ENCODE data around the gene SDK1.

The SDK1 gene

GRCh38 chr7:3289996-3290395, 11.1 kb upstream of the SDK1 start:
- DNase-seq (ENCODE audit: low read depth in 2 of 2): no peak

- DNase-seq (ENCODE audit: low read depth in 2 of 2): no peak
These were observed 8.4 kb upstream of the SDK1 start for GRCh38 chr7:3292694-3293093.

GRCh38 chr7:3294432-3295100, 6.5 kb upstream of the SDK1 start:
- DNase-seq (ENCODE audit: low read depth in 2 of 2): no peak

GRCh38 chr7:3297105-3297819, 3.8 kb upstream of the SDK1 start:
- no peak for DNase-seq (ENCODE audit: low read depth in 2 of 2)

- DNase-seq (ENCODE audit: low read depth in 2 of 2): no peak
These were observed 816 bp upstream of the SDK1 start for GRCh38 chr7:3300221-3300650.

- DNase-seq (ENCODE audit: low read depth in 2 of 2): no peak
These were observed 338 bp downstream of the SDK1 start for GRCh38 chr7:3301449-3301731.

- no peak for DNase-seq (ENCODE audit: low read depth in 2 of 2)
These were observed 973 bp downstream of the SDK1 start for GRCh38 chr7:3301831-3302618.

GRCh38 chr7:3302681-3303320, 1.7 kb downstream of the SDK1 start:
- no peak for DNase-seq (ENCODE audit: low read depth in 2 of 2)

GRCh38 chr7:3304131-3304530, 3.1 kb downstream of the SDK1 start:
- no peak for DNase-seq (ENCODE audit: low read depth in 2 of 2)

GRCh38 chr7:3307435-3307834, 6.4 kb downstream of the SDK1 start:
- DNase-seq (ENCODE audit: low read depth in 2 of 2): no peak

GRCh38 chr7:3309140-3309539, 8.1 kb downstream of the SDK1 start:
- no peak for DNase-seq (ENCODE audit: low read depth in 2 of 2)

GRCh38 chr7:3309956-3310355, 8.9 kb downstream of the SDK1 start:
- DNase-seq (ENCODE audit: low read depth in 2 of 2): no peak

GRCh38 chr7:3310884-3311283, 9.8 kb downstream of the SDK1 start:
- DNase-seq (ENCODE audit: low read depth in 2 of 2): no peak

GRCh38 chr7:3312583-3312982, 11.5 kb downstream of the SDK1 start:
- no peak for DNase-seq (ENCODE audit: low read depth in 2 of 2)

- DNase-seq (ENCODE audit: low read depth in 2 of 2): no peak
These were observed 17.8 kb downstream of the SDK1 start for GRCh38 chr7:3318874-3319273.

GRCh38 chr7:3321206-3321605, 20.2 kb downstream of the SDK1 start:
- no peak for DNase-seq (ENCODE audit: low read depth in 2 of 2)

- no peak for DNase-seq (ENCODE audit: low read depth in 2 of 2)
These were observed 20.7 kb downstream of the SDK1 start for GRCh38 chr7:3321745-3322144.

GRCh38 chr7:3326246-3326645, 25.2 kb downstream of the SDK1 start:
- DNase-seq (ENCODE audit: low read depth in 2 of 2): no peak

GRCh38 chr7:3327099-3327498, 26.0 kb downstream of the SDK1 start:
- DNase-seq (ENCODE audit: low read depth in 2 of 2): no peak

GRCh38 chr7:3327655-3328054, 26.6 kb downstream of the SDK1 start:
- DNase-seq (ENCODE audit: low read depth in 2 of 2): no peak

- no peak for DNase-seq (ENCODE audit: low read depth in 2 of 2)
These were observed 31.3 kb downstream of the SDK1 start for GRCh38 chr7:3332308-3332707.

GRCh38 chr7:3333861-3334260, 32.8 kb downstream of the SDK1 start:
- no peak for DNase-seq (ENCODE audit: low read depth in 2 of 2)

Measured in fibroblast of skin of left quadriceps (primary cell).